IPS DF 6.9 (cell line): ENCODE measurements around the gene DNMT1.
"Not testable (repeated sequence)": the region's sequence is repeated elsewhere in the genome, so short reads cannot be mapped to it uniquely, and the experiment has no call there.

ENCODE experiments used
- DNase-seq: peaks from one replicate; pipeline ENCODE4 v3.0.0-alpha.2; 2013; ENCODE audit warnings: low read depth, low spot score
- H3K27ac ChIP-seq: one replicate; pipeline ENCODE4 v1.5.1; 2013; ENCODE audit warnings: low read length, control low read depth
- H3K27me3 ChIP-seq: 2 replicates; pipeline ENCODE4 v1.6.1; 2013; ENCODE audit warnings: mild to moderate bottlenecking, low read length; ENCODE audit not compliant: control insufficient read depth, insufficient read depth
- H3K36me3 ChIP-seq: 2 replicates; pipeline ENCODE4 v1.6.1; 2013; ENCODE audit warnings: low read length; ENCODE audit not compliant: control insufficient read depth, insufficient read depth
- H3K4me1 ChIP-seq: 2 replicates; pipeline ENCODE4 v1.6.1; 2013; ENCODE audit warnings: low read length; ENCODE audit not compliant: control insufficient read depth, insufficient read depth
- H3K4me3 ChIP-seq: 2 replicates; pipeline ENCODE4 v1.5.1; 2013; ENCODE audit warnings: mild to moderate bottlenecking, low read length
- H3K9me3 ChIP-seq: 2 replicates; pipeline ENCODE4 v1.6.1; 2013; ENCODE audit warnings: low read length, inconsistent platforms; ENCODE audit not compliant: control insufficient read depth, insufficient read depth
- WGBS: extraction: QIAGEN DNeasy Blood & Tissue Kit; methylation state at CpG from one replicate; pipeline ENCODE4 v1.1.7; 2013; ENCODE audit warnings: mixed read lengths, missing lambda C conversion rate; ENCODE audit not compliant: insufficient read length, insufficient coverage; 5-methylcytosine and 5-hydroxymethylcytosine counted together

The DNMT1 gene

GRCh38 chr19:10194500-10195198 is at the start of gene DNMT1:
Gene DNMT1, minus strand, starts transcription at chr19:10194953. Its CDS starts 54 bp downstream, at chr19:10194899.
- Histone ChIP-seq H3K36me3 (no peaks in the 10 kb centered on the region), H3K4me1 (peaks cover 2% of the 10 kb centered on the region; the same call in 1 of the 2 replicates), H3K27me3 (no peaks in the 10 kb centered on the region), H3K9me3 (no peaks in the 10 kb centered on the region), H3K27ac (no peak within 1 kb of the TSS), H3K4me3 (peak within 1 kb of the TSS; percentile 89)
- no CpG with 5 or more reads among the region's 71 CpGs for WGBS
- DNase-seq, result peak; percentile 91

- no peak overlapping the region for H3K27ac ChIP-seq
- H3K36me3 ChIP-seq, result no peaks in the 10 kb centered on the region
- H3K27me3 ChIP-seq, result no peaks in the 10 kb centered on the region
- H3K4me3 ChIP-seq, result no peak overlapping the region
- no CpG with 5 or more reads among the region's 7 CpGs for WGBS
- H3K9me3 ChIP-seq, result no peaks in the 10 kb centered on the region
- peaks cover 2% of the 10 kb centered on the region; the same call in 1 of the 2 replicates for H3K4me1 ChIP-seq
- DNase-seq, result no peak
Observed at GRCh38 chr19:10243606-10244005, 48.9 kb upstream of the DNMT1 start.

- not testable (repeated sequence) for H3K4me3 ChIP-seq, H3K27me3 ChIP-seq, H3K9me3 ChIP-seq, H3K4me1 ChIP-seq, H3K36me3 ChIP-seq, DNase-seq, H3K27ac ChIP-seq
- no CpG with 5 or more reads among the region's 11 CpGs for WGBS
Observed at GRCh38 chr19:10241826-10242449, 47.2 kb upstream of the DNMT1 start.

GRCh38 chr19:10238172-10238783 is 43.5 kb upstream of the DNMT1 start:
- WGBS, result no CpG with 5 or more reads among the region's 12 CpGs
- DNase-seq, result no peak

GRCh38 chr19:10237702-10238101 is 42.9 kb upstream of the DNMT1 start:
- Histone ChIP-seq H3K4me3 (no peak overlapping the region), H3K9me3 (no peaks in the 10 kb centered on the region), H3K4me1 (no peaks in the 10 kb centered on the region; the same call in 1 of the 2 replicates), H3K36me3 (no peaks in the 10 kb centered on the region), H3K27ac (no peak overlapping the region), H3K27me3 (no peaks in the 10 kb centered on the region; the same call in 1 of the 2 replicates)
- no CpG with 5 or more reads among the region's 6 CpGs for WGBS
- no peak for DNase-seq

More at GRCh38 chr19:10238172-10238783, 43.5 kb upstream of the DNMT1 start:
- Histone ChIP-seq H3K9me3 (no peaks in the 10 kb centered on the region), H3K4me1 (peaks cover 2% of the 10 kb centered on the region; the same call in 1 of the 2 replicates), H3K27ac (no peak overlapping the region), H3K4me3 (no peak overlapping the region), H3K36me3 (no peaks in the 10 kb centered on the region), H3K27me3 (no peaks in the 10 kb centered on the region; the same call in 1 of the 2 replicates)

- not testable (repeated sequence) for DNase-seq, H3K9me3 ChIP-seq, H3K4me1 ChIP-seq, H3K27ac ChIP-seq, H3K36me3 ChIP-seq, H3K4me3 ChIP-seq, H3K27me3 ChIP-seq
- no CpG with 5 or more reads among the region's 7 CpGs for WGBS
Observed at GRCh38 chr19:10235409-10235808, 40.7 kb upstream of the DNMT1 start.

GRCh38 chr19:10235003-10235402 is 40.2 kb upstream of the DNMT1 start:
- Histone ChIP-seq H3K27me3 (no peaks in the 10 kb centered on the region; the same call in 1 of the 2 replicates), H3K4me1 (no peaks in the 10 kb centered on the region; the same call in 1 of the 2 replicates), H3K36me3 (no peaks in the 10 kb centered on the region), H3K4me3 (no peak overlapping the region), H3K27ac (no peak overlapping the region), H3K9me3 (no peaks in the 10 kb centered on the region)
- no peak for DNase-seq
- no CpG with 5 or more reads among the region's 4 CpGs for WGBS

GRCh38 chr19:10233946-10234345 is 39.2 kb upstream of the DNMT1 start:
- no peak for DNase-seq
- H3K4me1 ChIP-seq, result no peaks in the 10 kb centered on the region; the same call in 1 of the 2 replicates
- H3K4me3 ChIP-seq, result no peak overlapping the region
- no CpG with 5 or more reads among the region's 4 CpGs for WGBS
- no peak overlapping the region for H3K27ac ChIP-seq
- H3K27me3 ChIP-seq, result no peaks in the 10 kb centered on the region; the same call in 1 of the 2 replicates
- no peaks in the 10 kb centered on the region for H3K36me3 ChIP-seq
- H3K9me3 ChIP-seq, result no peaks in the 10 kb centered on the region

GRCh38 chr19:10231612-10232228 is 37.0 kb upstream of the DNMT1 start:
- no peaks in the 10 kb centered on the region for H3K9me3 ChIP-seq
- no peaks in the 10 kb centered on the region for H3K36me3 ChIP-seq
- H3K4me1 ChIP-seq, result no peaks in the 10 kb centered on the region; the same call in 1 of the 2 replicates
- DNase-seq, result no peak
- H3K27ac ChIP-seq, result no peak overlapping the region
- no peaks in the 10 kb centered on the region for H3K27me3 ChIP-seq
- H3K4me3 ChIP-seq, result peak overlapping the region; percentile 74; the same call in 1 of the 2 replicates
- no CpG with 5 or more reads among the region's 8 CpGs for WGBS
